A549 treated with DMSO at 1 μM for 4 hours (cell line): ENCODE results near the gene PLS1. TPM values are rescaled to one million over a fixed set of nuclear protein-coding genes. Genes with fewer than 3 reads are reported as not detected.

ENCODE experiments used
- total RNA-seq: library from RNA; stranded (reverse); fragments of 200-300 nt; extraction: Qiagen RNA extraction; gene quantifications from 5 replicates; pipeline ENCODE4 v1.2.3, GENCODE V29; 2022; ENCODE audit warnings: low read depth

The PLS1 gene
- total RNA-seq = 10.9 to 17.6 TPM (median 14.9 TPM) in 5 replicates

GRCh38 chr3:142595951-142596725 lies at the start of gene PLS1:
PLS1 (plus strand) TSS chr3:142596393; CDS start chr3:142664238, 67,845 bp downstream.

GRCh38 chr3:142578329-142579223 lies 17.6 kb upstream of the PLS1 start, which contains the start of gene ATR:
ATR (minus strand) TSS chr3:142578733; CDS start chr3:142578704, 29 bp downstream.

GRCh38 chr3:142723968-142724681 lies 127.9 kb downstream of the PLS1 start, which contains the start of gene TRPC1:
TRPC1 (plus strand) TSS chr3:142724034; CDS start chr3:142724560, 526 bp downstream.

Other genes starting within 250 kb of the PLS1 start
- gene XRN1, start 148.4 kb upstream of the PLS1 start, total RNA-seq = 3.3 to 8.5 TPM (median 5.1 TPM) in 5 replicates
- 9.5 to 15.7 TPM (median 13.9 TPM) in 5 replicates for gene ATR, start 17.7 kb upstream of the PLS1 start, total RNA-seq
- gene TRPC1, start 127.6 kb downstream of the PLS1 start, total RNA-seq = 6.1 to 11.4 TPM (median 8.2 TPM) in 5 replicates